ENCODE measurements around the gene EPHB1.

DNA sequence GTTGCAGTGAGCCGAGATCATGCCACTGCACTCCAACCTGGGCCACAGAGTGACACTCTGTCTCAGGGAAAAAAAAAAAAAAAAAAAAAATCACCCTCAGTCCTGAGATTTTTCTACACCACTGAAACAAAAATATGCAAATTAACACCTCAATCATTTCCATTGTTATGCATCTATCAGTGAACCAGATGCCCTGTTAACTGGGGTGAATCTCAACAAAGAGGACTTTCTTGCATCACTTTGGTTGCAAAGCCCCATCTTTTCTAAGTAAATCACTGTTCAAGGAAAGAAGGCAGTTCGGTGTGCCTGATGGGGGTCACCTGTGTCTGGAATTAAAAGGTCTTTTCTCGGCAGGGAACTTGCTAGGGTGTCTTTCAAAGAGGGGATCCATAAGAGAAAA, 421.6 kb downstream of the EPHB1 start:
- no peak for TF ChIP-seq POLR2AphosphoS5 (IDR thresholded peaks at IDR 0.05; ENCODE audit: low read depth, low read length)
- no peak for TF ChIP-seq TAF1 (IDR thresholded peaks at IDR 0.05; ENCODE audit: borderline replicate concordance, insufficient read depth, low read length)
- TF ChIP-seq, protein P1, sequence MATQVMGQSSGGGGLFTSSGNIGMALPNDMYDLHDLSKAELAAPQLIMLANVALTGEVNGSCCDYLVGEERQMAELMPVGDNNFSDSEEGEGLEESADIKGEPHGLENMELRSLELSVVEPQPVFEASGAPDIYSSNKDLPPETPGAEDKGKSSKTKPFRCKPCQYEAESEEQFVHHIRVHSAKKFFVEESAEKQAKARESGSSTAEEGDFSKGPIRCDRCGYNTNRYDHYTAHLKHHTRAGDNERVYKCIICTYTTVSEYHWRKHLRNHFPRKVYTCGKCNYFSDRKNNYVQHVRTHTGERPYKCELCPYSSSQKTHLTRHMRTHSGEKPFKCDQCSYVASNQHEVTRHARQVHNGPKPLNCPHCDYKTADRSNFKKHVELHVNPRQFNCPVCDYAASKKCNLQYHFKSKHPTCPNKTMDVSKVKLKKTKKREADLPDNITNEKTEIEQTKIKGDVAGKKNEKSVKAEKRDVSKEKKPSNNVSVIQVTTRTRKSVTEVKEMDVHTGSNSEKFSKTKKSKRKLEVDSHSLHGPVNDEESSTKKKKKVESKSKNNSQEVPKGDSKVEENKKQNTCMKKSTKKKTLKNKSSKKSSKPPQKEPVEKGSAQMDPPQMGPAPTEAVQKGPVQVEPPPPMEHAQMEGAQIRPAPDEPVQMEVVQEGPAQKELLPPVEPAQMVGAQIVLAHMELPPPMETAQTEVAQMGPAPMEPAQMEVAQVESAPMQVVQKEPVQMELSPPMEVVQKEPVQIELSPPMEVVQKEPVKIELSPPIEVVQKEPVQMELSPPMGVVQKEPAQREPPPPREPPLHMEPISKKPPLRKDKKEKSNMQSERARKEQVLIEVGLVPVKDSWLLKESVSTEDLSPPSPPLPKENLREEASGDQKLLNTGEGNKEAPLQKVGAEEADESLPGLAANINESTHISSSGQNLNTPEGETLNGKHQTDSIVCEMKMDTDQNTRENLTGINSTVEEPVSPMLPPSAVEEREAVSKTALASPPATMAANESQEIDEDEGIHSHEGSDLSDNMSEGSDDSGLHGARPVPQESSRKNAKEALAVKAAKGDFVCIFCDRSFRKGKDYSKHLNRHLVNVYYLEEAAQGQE (IDR thresholded peaks at IDR 0.05; ENCODE audit: insufficient read depth in 1 of 2, low read depth in 2 of 2, low read length in 2 of 2), result no peak

Measured in PFSK-1 (cell line).